Activated CD4-positive, CD25-positive, alpha-beta regulatory T cell treated with anti-CD3 and anti-CD28 coated beads, Interleukin-2, amount 50 U/mL, for 24 hours (primary cell): ENCODE results near the gene KIAA0232.

ENCODE experiments used
- ATAC-seq, 2 donors: fragments of 150-1000 bp; cut with Tn5 transposase; one replicate each; pipeline ENCODE4 v1.10.0; 2021; ENCODE audit warnings: mild to moderate bottlenecking in 1 of 2, moderate library complexity in 1 of 2

KIAA0232 gene, protein sequence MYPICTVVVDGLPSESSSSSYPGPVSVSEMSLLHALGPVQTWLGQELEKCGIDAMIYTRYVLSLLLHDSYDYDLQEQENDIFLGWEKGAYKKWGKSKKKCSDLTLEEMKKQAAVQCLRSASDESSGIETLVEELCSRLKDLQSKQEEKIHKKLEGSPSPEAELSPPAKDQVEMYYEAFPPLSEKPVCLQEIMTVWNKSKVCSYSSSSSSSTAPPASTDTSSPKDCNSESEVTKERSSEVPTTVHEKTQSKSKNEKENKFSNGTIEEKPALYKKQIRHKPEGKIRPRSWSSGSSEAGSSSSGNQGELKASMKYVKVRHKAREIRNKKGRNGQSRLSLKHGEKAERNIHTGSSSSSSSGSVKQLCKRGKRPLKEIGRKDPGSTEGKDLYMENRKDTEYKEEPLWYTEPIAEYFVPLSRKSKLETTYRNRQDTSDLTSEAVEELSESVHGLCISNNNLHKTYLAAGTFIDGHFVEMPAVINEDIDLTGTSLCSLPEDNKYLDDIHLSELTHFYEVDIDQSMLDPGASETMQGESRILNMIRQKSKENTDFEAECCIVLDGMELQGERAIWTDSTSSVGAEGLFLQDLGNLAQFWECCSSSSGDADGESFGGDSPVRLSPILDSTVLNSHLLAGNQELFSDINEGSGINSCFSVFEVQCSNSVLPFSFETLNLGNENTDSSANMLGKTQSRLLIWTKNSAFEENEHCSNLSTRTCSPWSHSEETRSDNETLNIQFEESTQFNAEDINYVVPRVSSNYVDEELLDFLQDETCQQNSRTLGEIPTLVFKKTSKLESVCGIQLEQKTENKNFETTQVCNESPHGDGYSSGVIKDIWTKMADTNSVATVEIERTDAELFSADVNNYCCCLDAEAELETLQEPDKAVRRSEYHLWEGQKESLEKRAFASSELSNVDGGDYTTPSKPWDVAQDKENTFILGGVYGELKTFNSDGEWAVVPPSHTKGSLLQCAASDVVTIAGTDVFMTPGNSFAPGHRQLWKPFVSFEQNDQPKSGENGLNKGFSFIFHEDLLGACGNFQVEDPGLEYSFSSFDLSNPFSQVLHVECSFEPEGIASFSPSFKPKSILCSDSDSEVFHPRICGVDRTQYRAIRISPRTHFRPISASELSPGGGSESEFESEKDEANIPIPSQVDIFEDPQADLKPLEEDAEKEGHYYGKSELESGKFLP (N-terminal part only)

DNA sequence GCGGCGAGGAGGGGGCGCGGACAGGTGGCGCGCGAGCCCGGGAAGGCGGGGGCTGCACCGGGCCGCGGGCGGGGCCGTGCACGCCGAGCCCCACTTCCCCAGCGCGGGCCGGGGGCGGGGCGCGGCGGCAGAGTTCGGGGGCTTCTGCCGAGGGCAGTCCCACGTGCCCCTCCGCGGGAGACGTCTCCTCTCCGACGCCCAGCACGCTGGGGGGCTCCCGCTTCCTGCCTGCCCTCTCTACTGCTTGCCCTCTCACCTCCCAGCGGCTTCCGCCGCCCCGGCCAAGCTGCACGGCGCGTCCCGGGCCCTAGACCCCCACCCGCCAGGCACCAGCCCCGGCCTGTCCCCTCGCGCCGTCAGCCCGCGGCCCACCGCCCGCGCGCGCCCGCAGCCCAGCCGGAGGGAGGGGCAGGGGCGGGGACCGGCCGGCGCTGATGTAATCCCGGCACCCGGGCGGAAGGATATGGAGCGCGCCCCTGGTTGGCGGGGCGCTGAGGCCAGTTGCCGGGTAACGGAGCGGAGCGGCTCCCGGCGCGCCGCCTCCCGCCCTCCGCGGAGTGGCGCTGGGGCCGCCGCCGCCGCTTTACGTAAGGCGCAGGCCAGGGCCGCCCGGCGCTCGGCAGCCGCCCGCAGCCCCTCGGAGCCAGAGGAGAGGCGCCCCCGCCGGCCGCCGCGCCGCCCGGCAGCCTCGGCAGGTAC is at the start of gene KIAA0232:
KIAA0232 (plus strand) TSS at position 581 of the 699 bp plus-strand sequence. CDS start 41,727 bp downstream, outside the sequence.
- ATAC-seq: peak; percentile 77 to 84

DNA sequence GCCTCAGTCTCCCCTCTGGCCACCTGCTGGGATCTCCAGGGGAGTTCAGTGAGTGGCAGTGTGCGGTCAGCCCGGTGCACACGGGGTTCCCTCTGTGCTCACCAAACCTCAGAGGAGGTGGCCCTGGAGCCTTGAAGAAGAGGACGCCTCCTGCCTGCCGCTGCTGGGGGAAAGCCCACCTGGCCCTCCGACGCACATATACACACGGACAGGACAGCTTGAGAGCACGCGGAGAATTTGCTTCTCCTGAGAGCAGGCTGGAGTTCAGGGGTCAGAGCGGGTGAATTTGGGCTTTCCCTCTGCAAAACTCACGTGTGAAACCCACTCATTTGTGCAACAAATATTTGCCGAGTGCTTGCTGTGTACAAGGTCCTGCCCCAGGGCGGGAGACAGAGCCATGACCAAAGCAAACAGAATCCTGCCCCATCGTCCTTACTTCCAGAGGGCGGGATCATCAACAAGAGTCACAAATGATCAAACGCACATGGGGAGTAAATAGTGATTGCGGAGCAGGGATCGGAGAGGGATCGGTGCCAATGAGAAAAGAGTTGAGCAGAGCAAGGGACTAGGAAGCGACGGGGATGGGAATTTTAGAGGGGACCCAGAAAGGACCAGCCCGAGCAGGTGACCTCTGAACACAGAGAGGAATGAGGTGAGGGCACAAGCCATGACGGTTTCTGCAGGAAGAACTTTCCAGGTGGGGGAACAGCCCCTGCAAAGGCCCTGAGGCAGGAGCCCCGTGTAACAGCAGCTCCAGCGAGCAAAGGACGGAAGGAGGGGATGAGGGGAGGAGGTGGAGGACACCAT is 49.0 kb upstream of the KIAA0232 start:
- ATAC-seq: no peak

DNA sequence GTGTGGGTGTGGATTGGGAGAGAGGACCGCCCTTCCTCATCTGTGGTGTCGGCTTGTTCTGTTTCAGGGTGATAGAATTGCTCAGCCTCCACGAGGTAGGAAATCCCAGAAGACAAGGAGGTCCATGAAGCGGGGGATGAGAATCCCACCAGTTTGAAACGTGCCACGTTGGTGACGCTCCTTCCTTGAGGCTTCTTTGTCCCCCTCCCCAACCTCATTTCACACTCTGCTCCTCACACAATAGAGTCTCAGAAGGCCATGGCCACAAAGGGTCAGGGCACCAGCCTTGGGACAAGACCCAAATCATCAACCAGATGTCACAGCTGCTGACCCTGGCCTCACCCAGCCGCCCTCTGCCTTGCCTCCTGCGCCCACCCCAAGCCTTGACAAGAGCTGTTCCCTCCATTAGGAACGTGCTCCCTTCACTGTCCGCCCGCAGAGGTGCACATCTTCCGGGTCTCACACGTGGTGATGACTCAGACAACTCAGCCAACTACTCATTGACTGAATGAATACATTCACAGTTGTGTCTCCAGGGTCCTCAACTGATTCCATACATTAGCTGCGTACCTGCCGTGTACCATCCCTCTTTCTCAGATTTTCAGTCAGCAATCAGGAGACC is 48.3 kb upstream of the KIAA0232 start:
- no peak for ATAC-seq

DNA sequence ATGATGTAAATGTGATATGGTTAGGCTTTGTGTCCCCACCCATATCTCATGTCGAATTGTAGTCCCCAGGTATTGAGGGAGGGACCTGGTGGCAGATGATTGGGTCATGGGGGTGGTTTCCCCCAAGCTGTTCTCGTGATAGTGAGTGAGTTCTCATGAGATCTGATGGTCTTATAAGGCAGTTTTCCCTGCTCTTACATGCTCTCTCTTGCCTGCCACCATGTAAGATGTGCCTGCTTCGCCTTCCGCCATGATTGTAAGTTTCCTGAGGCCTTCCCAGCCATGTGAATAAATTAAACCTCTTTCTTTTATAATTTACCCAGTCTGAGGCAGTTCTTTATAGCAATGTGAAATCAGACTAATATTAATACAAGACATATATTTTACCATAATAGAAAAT is 42.6 kb upstream of the KIAA0232 start:
- ATAC-seq: no peak

DNA sequence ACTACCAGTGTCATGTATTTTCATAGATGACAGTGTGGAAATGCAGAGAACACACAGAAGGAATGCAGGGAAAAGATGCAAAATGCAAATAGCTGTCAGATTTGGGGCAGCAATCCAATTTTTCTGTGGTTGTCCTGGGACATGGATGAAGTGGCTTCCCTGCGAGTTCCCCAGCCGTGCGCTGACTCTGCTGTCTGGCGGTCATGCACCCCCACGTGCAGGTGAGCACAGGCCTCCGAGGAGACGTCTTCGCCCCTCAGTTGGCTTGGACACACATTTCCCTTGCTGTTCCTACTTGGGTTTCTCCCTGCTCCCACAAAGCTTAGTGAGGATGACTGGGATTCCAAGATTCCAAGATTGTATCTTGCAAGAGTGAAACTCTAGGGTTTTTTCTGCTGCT is 42.2 kb upstream of the KIAA0232 start:
- no peak for ATAC-seq

DNA sequence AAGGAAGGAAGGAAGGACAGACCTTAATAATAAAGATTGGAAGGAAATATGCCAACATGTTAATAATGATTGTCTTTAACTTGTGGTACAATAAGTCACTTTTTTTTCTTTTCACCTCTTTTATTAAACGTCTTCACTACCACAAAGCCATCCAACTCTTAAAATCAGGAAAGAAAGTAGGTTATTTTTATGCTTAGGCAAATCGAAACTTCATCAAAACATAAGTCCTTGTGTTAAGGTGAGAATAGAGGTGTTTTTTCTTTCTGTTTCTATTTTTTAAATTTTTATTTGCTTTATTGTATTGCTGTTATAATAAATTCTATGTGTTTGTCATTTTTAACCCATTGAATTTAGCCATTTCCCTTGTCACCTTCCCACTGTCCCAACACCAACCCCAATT is 40.0 kb upstream of the KIAA0232 start:
- ATAC-seq: peak in 1 of 2 donors; percentile 55

DNA sequence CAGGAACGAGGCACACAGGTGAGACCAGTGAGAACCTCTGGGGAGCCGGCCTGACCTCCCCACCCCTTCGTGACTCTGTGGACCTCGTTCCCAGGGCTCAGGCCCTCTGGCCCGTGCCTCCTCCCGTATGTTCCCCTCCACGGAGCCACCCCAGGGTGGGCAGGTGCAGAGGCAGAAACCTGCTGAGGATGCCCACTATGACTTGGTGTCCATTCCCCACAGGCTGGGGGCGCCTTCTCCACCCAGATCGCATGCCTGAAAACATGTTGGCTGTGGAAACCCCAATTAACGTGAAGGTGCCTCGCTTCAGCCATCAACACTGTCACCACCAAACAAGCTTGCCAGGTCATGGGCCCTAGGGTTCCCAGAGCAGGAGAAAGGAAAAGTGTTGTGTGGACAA is 39.5 kb upstream of the KIAA0232 start:
- ATAC-seq: no peak

DNA sequence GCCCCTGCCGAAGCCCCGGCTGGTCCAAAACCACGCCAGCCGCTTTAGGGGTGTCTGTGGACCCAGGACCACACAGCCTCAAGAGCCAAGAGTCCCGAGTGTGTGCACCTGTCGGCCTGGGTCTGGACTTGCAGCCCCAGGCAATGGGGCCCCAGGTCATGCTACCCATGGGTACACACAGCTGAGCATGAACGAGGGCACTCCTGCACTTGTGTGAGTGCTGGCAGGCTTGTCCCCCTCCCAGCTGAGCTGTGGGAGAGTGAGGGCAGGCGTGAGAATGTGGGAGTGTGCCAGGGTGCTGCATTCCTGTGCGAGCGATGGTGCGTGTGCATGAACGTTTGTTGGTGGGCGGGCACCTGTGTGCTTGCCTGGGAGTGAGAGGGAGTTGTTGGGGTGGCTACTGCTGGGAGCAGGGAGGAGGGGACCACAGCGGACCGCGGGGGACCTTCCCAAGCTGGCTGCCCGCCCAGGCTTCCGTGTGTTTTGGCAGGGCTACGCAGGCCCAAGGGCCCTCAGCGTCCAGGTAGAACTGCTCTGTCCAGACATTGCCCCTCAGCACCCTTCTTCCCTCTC is 35.7 kb upstream of the KIAA0232 start:
- no peak for ATAC-seq

DNA sequence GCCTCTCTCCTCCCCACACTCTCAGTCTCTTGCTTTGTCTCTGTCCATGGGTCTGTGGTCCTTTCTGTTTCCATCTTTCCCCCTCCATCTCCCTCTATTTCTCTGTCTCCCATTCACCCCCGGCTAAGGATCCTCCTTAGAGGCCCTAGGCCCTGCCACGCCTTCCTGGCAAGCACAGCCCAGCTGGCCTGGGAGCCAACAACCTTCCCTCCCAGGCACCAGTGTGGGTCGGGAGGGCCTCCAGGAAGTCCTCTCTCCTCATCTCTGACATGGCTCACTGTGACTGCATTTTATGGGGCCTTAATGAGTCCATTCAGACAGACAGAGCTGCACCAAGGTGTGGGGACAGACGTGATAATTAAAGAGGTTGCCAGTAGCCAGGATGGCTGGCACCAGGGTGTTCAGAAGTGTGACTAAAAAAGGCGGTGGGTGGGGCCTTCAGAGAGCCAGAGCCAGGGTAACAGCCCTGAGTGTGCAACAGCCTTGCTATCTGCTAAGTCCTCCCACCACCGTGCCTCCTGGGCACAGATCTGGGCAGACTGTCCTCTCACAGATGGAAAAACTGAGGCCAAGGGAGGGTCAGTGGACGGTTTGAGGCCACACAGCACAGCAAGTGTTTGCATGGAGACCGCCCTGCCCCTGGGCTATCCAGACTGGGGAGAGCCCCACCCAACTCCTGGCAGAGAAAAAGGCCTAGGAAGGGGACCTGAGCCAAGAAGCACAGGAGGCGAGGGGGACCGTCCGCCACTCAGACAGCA is 35.1 kb upstream of the KIAA0232 start:
- no peak for ATAC-seq

DNA sequence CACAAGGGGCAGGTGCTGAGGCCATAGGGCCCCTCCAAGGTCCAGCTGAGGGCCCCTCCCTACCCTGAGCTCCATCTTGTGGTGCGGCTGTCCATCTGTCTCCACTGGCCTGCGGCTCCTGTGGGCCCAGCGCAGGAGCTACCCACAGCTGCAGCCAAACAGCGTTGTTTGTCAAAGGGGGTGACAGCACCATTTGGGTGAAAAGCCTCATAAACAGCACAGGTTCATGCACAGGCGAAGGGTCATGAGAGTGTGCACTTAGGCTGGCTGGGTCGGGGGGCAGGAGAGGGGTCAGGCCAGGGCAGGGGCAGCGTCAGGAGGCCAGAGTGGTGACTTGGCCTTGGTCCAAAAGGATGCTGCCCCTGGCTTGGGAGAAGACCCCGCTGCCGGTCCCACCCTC is 34.2 kb upstream of the KIAA0232 start:
- no peak for ATAC-seq

DNA sequence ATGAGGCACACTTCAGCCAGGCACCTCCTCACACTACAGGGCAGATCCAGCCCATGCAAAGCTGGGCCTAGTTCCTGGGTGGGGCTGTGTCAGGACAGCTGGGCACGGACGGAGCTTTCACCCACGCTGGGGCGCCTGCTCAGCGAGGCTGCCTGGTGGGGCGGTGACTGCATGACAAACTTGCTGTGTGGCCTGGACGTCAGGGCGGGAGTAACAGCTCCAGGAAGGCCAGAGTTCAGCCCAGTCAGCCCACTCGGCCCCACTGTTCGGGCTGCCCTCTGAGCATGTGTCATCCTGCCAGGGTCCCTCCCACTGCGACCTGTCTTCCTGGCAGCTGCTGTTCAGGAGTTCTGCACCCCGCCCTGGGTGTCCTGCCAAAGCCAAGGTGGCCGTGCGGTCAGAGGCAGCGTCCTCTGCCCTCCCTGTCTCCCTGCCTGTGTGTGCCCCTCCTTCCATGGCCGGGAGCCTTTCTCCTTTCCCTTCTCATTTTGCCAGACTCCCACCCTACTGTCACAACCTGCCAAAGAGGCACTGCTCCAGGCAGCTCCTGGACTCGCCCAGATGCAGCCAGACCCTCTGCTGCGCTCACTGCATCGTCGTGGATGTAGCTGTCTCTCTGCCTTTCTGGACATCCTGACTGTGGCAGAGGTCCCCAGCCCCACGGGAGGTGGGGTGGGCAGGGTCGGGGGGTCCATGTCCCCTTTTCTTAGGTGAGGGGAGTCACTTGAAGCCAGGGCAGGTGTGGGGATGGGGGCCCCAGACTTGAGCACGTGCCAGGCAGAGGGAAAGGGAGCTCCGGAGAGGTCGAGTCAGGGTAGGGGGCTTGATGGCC is 33.0 kb upstream of the KIAA0232 start:
- ATAC-seq: no peak

DNA sequence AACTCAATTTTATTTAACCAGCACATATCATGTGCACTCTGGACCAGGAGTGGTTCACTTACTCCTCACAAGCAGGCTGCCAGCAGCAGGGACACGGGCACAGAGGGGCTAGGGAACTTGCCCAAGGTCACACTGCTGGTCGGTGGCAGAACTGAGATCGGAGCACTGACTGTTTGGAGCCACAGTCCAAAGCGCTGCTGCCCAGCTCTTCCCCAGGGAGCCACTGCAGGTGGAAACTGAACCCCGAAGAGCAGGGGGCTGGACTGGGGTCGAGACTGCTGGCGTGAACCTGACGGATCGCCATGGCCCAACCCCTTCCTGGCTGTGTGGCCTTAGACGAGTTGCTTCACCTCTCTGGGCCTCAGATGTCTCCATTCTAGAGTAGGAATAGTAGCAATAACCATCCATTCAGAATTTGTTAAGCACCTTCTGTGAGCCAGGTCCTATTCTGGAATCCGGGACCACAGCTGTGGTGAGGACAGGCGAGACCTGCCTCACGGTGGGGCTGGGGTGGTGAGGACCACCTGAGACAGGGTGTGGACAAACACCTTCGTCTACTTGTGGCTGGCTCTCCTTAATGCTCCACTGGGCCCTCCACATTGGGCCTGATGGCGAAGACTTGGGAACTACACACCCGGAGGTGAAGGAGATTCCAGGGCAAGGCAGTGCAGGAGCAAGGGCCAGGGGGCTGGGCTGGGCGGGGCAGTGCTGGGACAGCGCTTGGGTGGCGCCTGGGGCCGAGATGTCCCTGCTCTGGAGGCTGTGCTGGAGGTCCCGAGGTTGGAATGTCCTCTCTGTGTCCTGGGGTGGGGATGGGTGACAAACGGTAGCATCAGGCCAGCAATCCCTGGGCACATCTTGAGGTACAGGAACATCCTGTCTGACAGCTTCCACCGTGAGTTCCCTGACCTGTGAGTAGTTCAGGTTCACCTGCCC is 32.0 kb upstream of the KIAA0232 start:
- no peak for ATAC-seq

DNA sequence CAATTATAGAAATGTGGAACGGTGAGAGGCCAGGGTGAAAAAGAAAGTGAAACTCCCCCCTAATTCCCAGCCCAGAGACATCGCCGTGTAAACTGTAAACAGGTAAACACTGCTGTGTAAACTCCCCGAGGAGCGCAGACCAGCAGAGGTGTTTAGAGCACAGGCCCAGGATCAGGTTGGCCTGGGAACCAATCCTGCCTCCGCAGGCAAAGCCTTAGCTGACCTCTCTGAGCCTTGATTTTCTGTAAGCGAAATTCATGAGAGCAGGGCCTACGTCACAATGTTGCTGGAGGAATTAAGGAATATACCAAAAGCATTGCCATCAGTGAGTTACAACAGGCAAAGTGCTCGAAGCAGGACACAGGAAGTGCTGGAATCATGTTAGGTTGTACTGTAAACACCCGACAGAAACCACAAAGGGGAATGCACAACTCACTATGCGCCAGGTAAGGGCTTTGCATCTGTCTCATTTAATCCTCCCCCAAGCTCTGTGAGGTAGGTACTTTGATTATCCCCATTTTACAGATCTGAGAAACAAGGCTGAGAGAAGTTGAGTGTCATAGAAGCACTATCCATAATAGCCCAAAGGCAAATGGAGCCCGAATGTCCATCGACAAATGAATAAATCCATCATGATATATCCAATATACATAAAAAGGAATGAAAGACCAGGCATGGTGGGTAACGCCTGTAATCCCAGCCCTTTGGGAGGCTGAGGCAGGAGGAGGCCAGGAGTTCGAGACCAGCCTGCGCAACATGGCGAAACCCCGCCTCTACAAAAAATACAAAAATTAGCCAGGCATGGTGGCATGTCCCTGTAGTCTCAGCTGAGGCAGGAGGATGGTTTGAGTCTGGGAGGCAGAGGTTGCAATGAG is 30.7 kb upstream of the KIAA0232 start:
- peak in 1 of 2 donors; percentile 24 for ATAC-seq

DNA sequence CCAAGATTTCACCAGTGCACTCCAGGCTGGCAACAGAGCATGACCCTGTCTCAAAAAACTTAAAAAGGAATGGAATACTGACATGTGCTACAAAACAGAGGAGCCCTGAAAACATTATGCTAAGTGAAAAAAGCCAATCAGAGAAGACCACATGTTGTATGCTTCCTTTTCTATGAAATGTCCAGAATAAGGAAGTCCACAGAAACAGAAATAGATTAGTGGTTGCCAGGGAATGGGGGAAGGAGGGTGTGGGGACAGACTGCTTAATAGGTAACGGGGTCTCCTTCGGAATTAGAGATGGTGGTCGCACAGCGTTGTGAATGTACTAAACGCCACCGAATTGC is 30.1 kb upstream of the KIAA0232 start:
- ATAC-seq: no peak

DNA sequence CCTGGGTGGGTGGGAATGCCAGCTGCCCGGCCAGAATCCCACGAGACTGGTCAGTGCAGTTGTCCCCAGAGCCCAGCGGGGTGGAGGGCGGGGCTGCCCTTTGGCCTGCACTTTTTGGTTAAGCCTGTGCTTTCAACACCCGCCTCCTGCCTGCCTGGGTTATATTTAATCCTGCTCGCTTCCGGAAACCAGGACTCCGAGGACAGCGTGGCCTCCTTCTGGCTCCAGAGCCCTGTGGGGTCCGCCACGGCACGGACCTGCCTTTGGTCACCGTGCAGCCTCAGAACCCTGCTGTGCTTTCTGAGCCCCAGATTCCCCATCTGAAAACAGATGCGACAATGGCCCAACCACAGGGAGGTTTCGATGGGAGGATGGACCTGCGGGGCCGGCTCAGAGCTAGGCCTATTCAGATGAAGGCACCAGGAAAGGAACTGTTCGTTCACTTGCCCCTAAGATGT is 29.4 kb upstream of the KIAA0232 start:
- ATAC-seq: no peak

DNA sequence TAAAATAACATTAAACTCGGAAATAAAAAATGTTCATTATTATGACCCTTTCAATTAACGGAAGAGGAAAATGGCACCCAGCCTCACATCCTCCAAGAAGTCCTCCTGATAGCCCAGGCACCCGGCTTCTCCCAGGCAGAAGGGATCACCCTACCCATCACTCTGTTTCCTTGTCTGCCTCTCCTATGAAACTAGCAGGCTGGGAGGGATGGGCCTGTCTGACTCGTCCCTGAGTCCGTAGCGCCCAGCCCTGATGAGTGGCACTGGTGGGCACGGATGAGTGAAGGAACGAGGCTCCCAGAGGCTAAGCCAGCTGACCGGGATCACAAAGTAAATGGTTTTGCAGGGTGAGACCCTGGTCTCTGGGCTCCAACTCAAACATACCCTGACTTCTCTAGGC is 28.6 kb upstream of the KIAA0232 start:
- ATAC-seq: no peak
